Measurements from ENCODE around the gene ZNF655.
"Not testable (repeated sequence)": the region's sequence is repeated elsewhere in the genome, so short reads cannot be mapped to it uniquely, and the experiment has no call there.

ZNF655 gene

GRCh38 chr7:99560834-99561736 lies 2.6 kb downstream of the ZNF655 start:
- no peak for DNase-seq

DNA sequence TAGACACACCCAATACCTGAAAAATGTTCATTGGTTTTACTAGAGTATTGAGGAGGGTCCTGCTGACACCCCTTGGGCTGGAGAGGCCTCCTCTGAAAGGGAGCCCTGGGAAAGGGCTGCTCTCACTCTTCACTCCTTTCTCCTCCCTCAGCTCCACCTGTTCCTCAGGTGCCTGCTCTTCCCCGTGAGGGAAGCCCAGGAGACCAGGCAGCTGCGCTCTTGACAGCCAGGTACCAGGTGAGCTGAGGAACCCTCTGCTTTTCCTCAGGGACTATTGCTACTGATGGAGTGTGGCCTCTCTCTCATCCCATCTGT lies 3.3 kb downstream of the ZNF655 start:
- no peak for DNase-seq

- DNase-seq, result no peak
Measured at GRCh38 chr7:99562114-99562784, 3.8 kb downstream of the ZNF655 start.

DNA sequence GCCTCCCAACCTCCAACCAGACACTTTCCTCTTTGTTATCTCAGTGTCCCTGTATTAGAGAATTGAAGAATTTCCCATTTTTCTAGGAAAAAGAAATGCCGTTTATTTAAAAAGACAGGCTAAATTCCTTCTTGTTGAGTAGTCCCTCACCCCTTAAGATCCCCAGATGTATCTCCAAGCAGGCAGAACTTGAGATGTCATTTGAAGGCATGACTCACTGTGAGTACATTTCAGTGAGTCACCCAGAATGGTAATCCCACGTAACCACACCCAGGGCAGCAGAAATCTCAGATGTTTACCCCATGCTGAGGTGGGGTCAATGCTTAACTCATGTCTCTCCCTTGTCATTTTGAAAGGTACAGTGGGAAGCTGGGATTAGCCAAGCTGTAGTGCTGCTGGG lies 4.4 kb downstream of the ZNF655 start:
- DNase-seq, result no peak

- no peak for DNase-seq
Measured at GRCh38 chr7:99563650-99564049, 5.2 kb downstream of the ZNF655 start.

DNA sequence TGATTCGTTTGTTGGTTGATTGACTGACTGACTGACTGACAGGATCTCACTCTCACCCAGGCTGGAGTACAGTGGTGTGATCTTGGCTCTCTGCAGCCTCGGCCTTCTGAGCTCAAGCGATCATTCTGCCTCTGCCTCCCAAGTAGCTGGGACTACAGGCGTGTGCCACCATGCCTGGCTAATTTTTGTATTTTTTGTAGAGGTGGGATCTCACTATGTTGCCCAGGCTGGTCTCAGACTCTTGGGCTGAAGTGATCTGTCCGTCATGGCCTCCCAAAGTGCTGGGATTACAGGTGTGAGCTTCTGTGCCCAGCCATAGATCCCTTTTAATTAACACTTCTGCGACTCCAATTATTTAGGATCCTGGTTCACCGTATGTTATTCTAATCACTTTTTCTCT lies 10.3 kb downstream of the ZNF655 start:
- DNase-seq, result not testable (repeated sequence)

GRCh38 chr7:99571768-99572167 lies 13.3 kb downstream of the ZNF655 start:
- DNase-seq, result no peak

DNA sequence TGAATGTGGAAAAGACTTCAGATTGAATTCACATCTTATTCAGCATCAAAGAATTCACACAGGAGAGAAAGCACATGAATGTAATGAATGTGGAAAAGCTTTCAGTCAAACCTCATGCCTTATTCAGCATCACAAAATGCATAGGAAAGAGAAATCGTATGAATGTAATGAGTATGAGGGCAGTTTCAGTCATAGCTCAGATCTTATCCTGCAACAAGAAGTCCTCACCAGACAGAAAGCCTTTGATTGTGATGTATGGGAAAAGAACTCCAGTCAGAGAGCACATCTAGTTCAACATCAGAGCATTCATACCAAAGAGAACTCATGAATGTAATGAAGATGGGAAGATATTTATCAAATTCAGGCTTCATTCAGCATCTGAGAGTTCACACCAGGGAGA lies 14.8 kb downstream of the ZNF655 start:
- no peak for DNase-seq

DNA sequence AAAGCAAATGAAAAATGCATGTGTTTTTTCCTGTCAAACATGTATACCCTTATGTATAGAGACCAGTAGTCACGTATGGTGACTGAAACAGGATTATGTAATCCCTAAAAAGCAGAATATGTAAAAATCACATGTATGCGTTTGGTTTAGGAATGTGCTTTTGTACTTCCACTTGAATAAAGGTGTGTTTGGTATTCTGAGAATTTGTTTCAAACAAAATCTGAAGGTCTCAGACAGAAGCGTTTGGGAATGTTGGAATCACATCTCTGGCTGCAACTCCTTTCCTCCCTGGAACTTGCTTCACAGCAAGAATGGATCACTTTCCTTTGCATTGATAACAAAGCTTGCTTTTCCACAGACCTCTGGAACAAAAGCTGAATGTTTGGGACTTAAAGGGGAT lies 17.8 kb downstream of the ZNF655 start:
- no peak for DNase-seq

DNA sequence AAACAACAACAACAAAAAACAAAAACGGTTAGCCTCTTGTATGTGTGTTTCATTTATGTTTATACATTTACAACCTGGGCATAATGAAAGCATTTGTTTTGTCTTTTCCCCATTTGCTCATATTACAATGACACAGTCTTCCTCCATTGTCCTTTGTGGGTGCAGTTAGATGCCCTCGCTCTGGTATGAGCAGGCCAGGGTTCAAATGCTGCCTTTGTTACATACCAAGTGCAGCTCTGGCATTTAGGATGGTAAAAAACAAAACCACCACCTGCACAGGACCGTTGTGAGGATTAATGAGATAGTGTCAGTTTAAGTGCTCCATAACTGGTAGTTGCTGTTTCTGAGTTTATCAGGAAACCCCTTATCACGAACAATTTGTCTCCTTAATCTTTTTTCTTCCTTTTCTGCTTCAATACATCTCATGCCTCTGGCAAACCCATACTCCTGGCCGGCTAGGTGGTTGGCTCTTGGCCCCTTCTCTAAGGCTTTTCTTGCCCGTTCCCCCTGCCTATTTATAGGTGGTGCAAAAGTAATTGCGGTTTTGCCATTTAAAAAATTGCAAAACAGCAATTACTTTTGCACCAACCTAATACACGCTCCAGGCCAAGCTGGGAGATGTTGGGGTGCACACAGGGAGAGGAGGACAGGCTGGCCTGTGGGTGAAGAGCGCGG lies 21.0 kb downstream of the ZNF655 start:
- peak in 1 of 2 donors; percentile 6 for DNase-seq

GRCh38 chr7:99579956-99580777 lies 21.7 kb downstream of the ZNF655 start:
- DNase-seq, result peak; percentile 3 to 40

- DNase-seq, result not testable (repeated sequence)
Measured at GRCh38 chr7:99580778-99581332, 22.4 kb downstream of the ZNF655 start.

- DNase-seq, result no peak
Measured at GRCh38 chr7:99588868-99589267, 30.4 kb downstream of the ZNF655 start.

DNA sequence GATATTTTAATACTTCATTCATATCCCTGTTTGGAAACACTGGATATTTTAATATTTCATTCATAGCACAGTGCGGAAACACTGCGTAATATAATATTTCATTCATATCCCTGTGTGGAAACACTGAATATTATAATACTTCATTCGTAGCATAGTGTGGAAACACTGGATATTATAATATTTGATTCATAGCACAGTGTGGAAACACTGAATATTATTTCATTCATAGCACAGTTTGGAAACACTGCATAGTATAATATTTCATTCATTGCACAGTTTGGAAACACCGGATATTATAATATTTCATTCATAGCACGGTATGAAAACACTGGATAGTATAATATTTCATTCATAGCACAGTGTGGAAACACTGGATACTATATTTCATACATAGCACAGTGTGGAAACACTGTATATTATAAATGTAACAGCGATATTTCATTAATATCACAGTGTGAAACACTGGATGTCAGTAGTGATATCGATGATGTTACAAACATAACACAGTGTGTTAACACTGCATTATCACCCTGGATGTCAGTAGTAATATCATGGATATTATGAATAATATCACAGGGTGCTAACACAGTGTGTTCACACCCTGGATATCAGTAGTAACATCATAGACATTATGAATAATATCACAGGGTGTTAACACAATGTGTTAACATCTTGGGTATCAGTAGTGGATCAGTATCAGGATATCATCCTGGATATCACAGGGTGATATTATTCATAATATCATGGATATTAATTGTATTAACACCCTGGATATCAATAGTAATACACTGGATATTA lies 36.7 kb downstream of the ZNF655 start:
- no peak for DNase-seq

DNA sequence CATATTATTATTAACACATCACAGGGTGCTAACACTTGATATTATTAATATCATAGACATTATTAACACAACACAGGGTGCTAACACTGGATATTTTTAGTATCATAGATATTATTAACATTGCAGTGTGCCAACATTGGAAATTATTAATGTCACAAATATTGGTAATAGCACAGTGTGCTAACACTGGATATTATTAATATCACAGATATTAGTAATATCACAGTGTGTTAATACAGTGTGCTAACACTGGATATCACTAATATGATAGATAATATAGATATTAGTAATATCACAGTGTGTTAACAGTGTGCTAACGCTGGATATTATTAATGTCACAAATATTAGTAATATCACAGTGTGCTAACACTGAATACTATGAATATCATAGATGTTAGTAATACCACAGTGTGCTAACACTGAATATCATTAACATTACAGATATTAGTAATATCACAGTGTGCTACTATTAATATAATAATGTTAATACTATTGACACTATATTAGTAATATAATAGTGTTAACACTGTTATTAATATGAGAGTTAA lies 38.0 kb downstream of the ZNF655 start:
- DNase-seq, result no peak

DNA sequence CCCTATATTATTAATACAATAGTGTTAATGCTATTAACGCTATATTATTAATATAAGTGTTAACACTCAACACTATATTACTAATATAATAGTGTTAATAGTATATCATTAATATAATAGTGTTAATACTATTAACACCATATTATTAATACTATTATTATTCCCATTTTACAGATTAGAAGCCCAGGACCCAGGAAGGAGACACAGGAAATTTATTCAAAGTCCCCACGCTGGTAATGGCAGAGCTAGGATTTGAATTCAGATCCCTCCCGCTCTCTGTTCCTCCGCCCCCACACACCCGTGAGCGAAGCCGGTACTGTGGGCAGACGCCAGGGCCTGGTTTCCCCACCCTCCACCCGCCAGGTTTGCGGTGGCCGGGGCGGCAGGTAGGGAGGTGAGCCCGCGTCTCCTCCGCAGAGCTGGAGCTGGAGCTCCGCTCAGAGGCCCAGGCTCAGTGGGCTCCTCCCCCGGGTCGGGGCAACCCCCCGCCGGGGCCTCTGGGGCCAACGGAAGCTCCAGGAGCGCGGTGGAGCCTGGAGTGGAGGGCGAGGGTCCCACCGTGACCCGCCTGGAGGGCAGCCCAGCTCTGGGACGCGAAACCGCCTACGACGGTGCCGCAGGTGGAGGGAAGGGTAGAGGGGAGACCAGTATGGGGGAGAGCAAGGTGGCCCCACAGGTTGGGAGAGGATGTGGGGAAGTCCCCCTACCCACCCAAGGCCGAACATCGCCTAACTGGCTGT lies 39.5 kb downstream of the ZNF655 start, which contains the start of gene TMEM225B:
Gene TMEM225B, plus strand, starts transcription at position 506 of the 740 bp plus-strand sequence. CDS start 6,122 bp downstream, outside the sequence.
- no peak for DNase-seq

DNA sequence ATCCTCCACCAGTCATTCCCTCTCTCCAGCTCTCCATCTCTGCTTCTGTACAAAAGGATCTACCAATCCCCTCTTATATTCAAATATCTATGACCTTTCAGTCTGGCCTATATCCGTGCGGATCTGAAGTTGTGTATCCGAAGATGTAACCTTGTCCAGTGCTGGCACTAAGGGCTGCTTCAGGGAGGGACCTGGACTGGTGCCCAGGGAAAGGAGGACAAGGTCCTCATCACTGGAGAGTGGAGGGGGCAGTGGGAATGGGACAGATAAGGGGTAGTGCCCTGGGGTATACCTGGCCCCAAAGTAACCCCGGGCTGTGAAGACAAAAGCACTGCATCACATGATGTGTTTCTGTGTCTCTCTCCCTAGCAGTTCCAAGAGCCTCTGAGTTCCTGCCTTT lies 41.4 kb downstream of the ZNF655 start:
- no peak for DNase-seq

DNA sequence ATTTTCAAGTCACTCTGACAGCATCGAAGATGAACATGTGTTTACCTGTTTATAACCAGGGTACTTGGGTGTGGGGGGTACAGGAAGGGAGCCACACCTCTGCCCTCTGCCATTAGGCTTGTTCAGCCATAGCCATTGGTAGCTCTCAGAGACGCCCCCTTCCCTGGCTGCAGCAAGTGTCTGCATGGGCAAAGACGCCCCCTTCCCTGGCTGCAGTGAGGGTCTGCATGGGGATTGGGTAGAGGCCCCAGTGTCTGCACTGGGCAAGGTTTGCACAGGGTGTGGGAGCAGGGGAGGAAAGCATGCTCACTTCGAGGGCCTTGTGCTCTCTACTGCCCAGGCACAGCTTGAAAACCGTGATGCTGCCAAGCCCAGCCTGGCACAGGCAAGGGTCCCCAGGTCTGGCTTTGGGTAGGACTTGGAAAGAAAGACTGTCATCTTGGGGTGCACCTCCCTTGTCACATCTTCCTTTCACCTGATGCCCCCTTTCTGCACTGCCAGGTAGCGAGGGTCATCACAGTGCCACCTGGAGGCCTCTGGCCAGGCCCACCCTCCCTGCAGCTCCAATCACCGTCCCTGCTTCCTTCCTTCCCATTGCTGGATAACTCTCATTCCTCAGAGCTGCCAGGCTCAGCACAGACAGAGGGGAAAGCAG lies 43.3 kb downstream of the ZNF655 start:
- DNase-seq, result no peak

- DNase-seq, result no peak
Measured at GRCh38 chr7:99605527-99605926, 47.1 kb downstream of the ZNF655 start.

GRCh38 chr7:99606531-99606930 lies 48.1 kb downstream of the ZNF655 start:
- no peak for DNase-seq

All from hippocampal formation (tissue), 2 donors.